Ishikawa (cell line): ENCODE measurements around the gene LAMC3.

Experiments used
- CEBPB ChIP-seq: IDR thresholded peaks from 2 replicates; pipeline ENCODE4 v1.6.1; 2012
- RAD21 ChIP-seq: IDR thresholded peaks from 2 replicates; pipeline ENCODE4 v1.6.1; 2012; ENCODE audit warnings: low read depth
- TAF1 ChIP-seq: IDR thresholded peaks from 2 replicates; pipeline ENCODE4 v1.6.1; 2012; ENCODE audit warnings: low read depth, mild to moderate bottlenecking
- TF ChIP-seq, protein P1 (sequence below): IDR thresholded peaks from 2 replicates; pipeline ENCODE4 v1.6.1; 2012

DNA sequence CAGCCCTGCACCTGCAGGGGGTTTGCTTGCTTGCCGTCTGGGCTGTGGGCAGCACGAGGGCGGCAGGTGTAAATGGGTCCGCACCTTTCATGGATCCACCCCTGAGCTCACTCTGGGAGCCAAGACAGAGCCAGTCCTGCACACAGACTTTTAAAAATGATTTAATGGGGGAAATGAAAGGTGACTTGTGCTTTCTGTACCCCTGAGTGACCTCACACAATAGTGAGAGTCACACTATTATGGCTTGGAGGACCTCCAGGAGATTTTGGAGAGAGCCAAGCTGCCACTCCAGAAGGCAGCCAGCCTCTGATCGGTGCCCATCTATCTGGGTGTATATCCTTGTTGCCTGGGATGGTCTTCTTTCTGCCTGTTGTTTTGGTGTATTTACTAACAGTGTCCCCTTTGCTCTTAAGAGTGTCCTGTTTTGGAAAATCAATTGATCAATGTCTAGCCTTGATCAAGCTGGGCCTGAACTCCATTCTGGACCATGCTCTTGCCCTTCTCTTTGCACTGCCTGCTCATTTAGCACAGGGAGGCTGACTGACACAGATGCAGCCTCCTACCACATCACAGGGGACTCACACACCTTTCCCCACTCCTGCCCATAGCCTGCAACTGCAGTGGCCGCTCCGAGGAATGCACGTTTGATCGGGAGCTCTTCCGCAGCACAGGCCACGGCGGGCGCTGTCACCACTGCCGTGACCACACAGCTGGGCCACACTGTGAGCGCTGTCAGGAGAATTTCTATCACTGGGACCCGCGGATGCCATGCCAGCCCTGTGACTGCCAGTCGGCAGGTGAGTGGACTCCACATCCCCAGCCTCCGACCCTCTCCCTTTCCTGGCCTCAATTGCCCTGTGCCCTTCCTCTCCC lies 29.5 kb downstream of the LAMC3 start:
- TF ChIP-seq, protein P1, sequence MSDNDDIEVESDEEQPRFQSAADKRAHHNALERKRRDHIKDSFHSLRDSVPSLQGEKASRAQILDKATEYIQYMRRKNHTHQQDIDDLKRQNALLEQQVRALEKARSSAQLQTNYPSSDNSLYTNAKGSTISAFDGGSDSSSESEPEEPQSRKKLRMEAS: no peak
- TF ChIP-seq RAD21 (no peak), CEBPB (no peak), TAF1 (no peak)
